Progenitor cell of endocrine pancreas (in vitro differentiated cells): ENCODE data around the gene CLDN2. TPM values are rescaled to one million over a fixed set of nuclear protein-coding genes. Genes with fewer than 3 reads are reported as not detected.

ENCODE experiments used
- DNase-seq: peaks from one replicate; pipeline ENCODE4 v3.0.0; 2021; ENCODE audit warnings: low spot score; ENCODE audit not compliant: unreplicated experiment
- H3K27ac Mint-ChIP-seq: 2 replicates; pipeline ENCODE4 v1.8.0; 2021; ENCODE audit warnings: mild to moderate bottlenecking, moderate library complexity, mixed read lengths
- H3K27me3 Mint-ChIP-seq: 2 replicates; pipeline ENCODE4 v1.8.0; 2021; ENCODE audit warnings: mixed read lengths
- H3K36me3 Mint-ChIP-seq: 2 replicates; pipeline ENCODE4 v1.8.0; 2022; ENCODE audit warnings: mixed read lengths; ENCODE audit not compliant: insufficient read depth
- H3K4me1 Mint-ChIP-seq: 2 replicates; pipeline ENCODE4 v1.8.0; 2021; ENCODE audit warnings: low read depth, mixed read lengths
- H3K4me3 Mint-ChIP-seq: 2 replicates; pipeline ENCODE4 v1.8.0; 2021; ENCODE audit warnings: low read depth, mild to moderate bottlenecking, moderate library complexity, mixed read lengths
- H3K9me3 Mint-ChIP-seq: 2 replicates; pipeline ENCODE4 v1.8.0; 2021; ENCODE audit warnings: low read depth, mixed read lengths
- total RNA-seq: library from RNA; stranded (reverse); gene quantifications from 2 replicates; pipeline ENCODE4 v1.2.1, GENCODE V29; 2021
- TF ChIP-seq, protein P1 (sequence below): fragments of 200-600 bp; sonication (generic); IDR thresholded peaks from one replicate; pipeline ENCODE4 v1.5.0; 2021; ENCODE audit warnings: antibody characterized with exemption, mild to moderate bottlenecking; ENCODE audit not compliant: unreplicated experiment

CLDN2 gene
- total RNA-seq, 1 donor from 2014 or later: 1.2 TPM

DNA sequence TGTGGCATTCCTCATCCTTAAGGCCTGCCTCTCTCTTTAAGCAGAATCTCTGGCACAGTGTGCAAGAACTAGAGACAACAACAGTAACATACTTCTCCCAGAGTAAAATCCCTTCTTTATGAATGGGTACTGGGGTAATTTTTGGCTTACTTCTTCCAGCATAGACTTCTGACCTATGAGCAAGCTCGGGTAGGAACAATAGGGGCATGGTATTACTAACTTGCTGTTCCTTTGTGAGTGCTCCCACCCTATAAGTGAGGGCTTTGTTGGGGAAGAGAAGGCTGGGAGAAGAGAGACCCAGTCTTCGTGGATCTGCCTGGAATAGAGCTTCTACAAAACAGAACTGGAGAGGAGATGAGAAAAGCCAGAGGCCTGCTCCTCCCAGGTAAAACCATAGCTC lies 30.2 kb downstream of the CLDN2 start:
- Mint-ChIP-seq H3K4me1 (peaks cover 12% of the 10 kb centered on the region), H3K27ac (no peak overlapping the region), H3K9me3 (peaks cover 20% of the 10 kb centered on the region), H3K4me3 (no peak overlapping the region), H3K27me3 (no peaks in the 10 kb centered on the region), H3K36me3 (peaks cover 4% of the 10 kb centered on the region)
- TF ChIP-seq, protein P1, sequence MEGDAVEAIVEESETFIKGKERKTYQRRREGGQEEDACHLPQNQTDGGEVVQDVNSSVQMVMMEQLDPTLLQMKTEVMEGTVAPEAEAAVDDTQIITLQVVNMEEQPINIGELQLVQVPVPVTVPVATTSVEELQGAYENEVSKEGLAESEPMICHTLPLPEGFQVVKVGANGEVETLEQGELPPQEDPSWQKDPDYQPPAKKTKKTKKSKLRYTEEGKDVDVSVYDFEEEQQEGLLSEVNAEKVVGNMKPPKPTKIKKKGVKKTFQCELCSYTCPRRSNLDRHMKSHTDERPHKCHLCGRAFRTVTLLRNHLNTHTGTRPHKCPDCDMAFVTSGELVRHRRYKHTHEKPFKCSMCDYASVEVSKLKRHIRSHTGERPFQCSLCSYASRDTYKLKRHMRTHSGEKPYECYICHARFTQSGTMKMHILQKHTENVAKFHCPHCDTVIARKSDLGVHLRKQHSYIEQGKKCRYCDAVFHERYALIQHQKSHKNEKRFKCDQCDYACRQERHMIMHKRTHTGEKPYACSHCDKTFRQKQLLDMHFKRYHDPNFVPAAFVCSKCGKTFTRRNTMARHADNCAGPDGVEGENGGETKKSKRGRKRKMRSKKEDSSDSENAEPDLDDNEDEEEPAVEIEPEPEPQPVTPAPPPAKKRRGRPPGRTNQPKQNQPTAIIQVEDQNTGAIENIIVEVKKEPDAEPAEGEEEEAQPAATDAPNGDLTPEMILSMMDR: no peak
- DNase-seq: no peak

DNA sequence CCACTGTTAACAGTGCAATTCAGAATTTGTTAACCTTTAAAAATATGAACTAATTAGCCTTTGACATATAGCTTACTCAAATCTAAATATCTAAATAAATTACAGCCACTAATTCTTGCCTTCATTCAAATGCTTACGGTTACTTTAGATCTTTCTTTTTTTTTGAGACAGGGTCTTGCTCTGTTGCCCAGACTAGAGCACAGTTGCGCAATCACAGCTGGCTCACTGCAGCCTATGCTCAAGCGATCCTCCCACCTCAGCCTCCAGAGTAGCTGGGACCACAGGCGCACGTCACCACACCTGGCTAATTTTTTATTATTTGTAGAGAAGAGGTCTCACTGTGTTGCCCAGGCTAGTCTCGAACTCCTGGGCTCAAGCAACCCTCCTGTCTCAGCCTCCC lies 31.0 kb downstream of the CLDN2 start:
- TF ChIP-seq, protein P1: no peak
- DNase-seq: no peak
- Mint-ChIP-seq H3K4me1 (peaks cover 12% of the 10 kb centered on the region), H3K36me3 (peaks cover 4% of the 10 kb centered on the region), H3K9me3 (peaks cover 17% of the 10 kb centered on the region), H3K27ac (no peak overlapping the region), H3K4me3 (no peak overlapping the region), H3K27me3 (no peaks in the 10 kb centered on the region)

DNA sequence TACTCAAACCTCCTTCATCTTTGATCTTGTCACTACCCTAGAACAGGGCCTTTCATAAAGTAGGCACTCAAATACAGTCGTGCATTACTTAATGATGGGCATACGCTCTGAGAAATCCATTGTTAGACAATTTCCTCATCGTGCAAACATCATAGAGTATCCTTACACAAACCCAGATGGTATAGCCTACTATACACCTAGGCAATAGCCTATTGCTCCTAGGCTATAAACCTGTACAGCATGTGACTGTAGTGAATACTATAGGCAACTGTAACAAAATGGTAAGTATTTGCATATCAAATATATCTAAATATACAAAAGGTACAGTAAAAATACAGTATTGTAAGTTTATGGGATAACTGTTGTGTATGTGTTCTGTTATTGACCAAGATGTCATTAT lies 31.9 kb downstream of the CLDN2 start:
- Mint-ChIP-seq H3K27ac (no peak overlapping the region), H3K27me3 (no peaks in the 10 kb centered on the region), H3K9me3 (peaks cover 17% of the 10 kb centered on the region), H3K4me3 (no peak overlapping the region), H3K36me3 (peaks cover 6% of the 10 kb centered on the region), H3K4me1 (peaks cover 12% of the 10 kb centered on the region)
- TF ChIP-seq, protein P1: no peak
- no peak for DNase-seq

DNA sequence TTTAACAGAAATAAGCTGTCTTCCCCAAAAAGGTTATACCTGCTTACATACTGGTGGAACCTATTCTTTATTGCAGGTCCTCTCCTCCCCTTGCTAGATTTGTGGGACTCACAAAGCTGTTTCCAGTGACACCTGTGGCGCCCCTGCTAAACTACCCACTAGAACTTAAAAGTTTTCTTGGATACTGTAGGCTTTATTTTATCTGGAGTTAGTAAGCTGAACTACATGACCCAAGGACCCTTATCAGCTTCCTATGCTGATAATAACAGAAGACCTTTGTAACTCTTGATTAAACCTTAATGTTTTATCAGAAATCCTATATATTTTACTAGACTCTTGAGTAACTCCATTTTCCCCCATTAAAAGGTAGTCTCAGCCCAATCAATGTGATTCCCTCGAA lies 32.3 kb downstream of the CLDN2 start:
- Mint-ChIP-seq H3K27ac (no peak overlapping the region), H3K4me3 (no peak overlapping the region), H3K9me3 (peaks cover 17% of the 10 kb centered on the region), H3K27me3 (no peaks in the 10 kb centered on the region), H3K4me1 (peaks cover 12% of the 10 kb centered on the region), H3K36me3 (peaks cover 6% of the 10 kb centered on the region)
- no peak for DNase-seq
- TF ChIP-seq, protein P1: no peak

DNA sequence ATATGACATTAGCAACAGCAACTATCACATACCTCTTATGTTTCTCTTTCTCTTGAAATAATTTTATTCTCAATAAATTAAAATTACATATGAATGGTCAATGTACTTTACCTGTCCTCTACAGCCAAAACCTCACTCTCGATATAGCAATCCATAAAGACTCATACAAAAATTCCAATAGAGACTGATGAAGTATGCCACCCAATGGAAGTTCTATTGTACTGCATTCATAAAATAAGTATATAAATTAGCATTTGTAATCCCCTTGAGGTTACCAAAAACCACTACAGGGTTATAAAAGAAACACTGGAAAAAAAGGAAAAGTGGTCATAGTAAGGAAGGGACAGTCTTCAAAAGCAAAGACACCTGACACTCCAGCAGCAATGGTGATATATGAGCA lies 32.8 kb downstream of the CLDN2 start:
- peaks cover 17% of the 10 kb centered on the region for H3K9me3 Mint-ChIP-seq
- TF ChIP-seq, protein P1: peak; percentile 47
- H3K4me3 Mint-ChIP-seq: no peak overlapping the region
- H3K4me1 Mint-ChIP-seq: peaks cover 12% of the 10 kb centered on the region
- peaks cover 8% of the 10 kb centered on the region for H3K36me3 Mint-ChIP-seq
- H3K27me3 Mint-ChIP-seq: no peaks in the 10 kb centered on the region
- no peak for DNase-seq
- no peak overlapping the region for H3K27ac Mint-ChIP-seq
